H1 (cell line): ENCODE measurements around the gene GPR34. TPM values are rescaled to one million over a fixed set of nuclear protein-coding genes. Genes with fewer than 3 reads are reported as not detected.

Experiments used
- CTCF ChIA-PET: fragments of 300-600 bp; sonication (Branson Sonifier 250); formaldehyde crosslinking; loops from one replicate; lab custom pipeline; 2021; ENCODE audit not compliant: partially characterized antibody; lab: Charles Lee
- POLR2A ChIA-PET: fragments of 300-600 bp; sonication (Branson Sonifier 250); formaldehyde crosslinking; loops from one replicate; lab custom pipeline; 2021; ENCODE audit warnings: inconsistent platforms; ENCODE audit not compliant: partially characterized antibody; lab: Charles Lee
- DNase-seq, 2 experiments: peaks; one replicate each; pipeline versions ENCODE4 v3.0.0 to v3.0.0-alpha.2; 2010 to 2022; ENCODE audit warnings: low spot score in 2 of 2, low read depth in 1 of 2, mixed read lengths in 1 of 2
- FAIRE-seq: peaks from 2 replicates; lab custom pipeline; 2011; peaks lifted over from hg19 to GRCh38; lab: Jason Lieb, UNC
- H2AFZ ChIP-seq: 2 replicates; pipeline ENCODE4 v1.8.1; 2012; ENCODE audit warnings: low read length, inconsistent platforms
- H2AK5ac ChIP-seq: 2 replicates; pipeline ENCODE4 v1.6.1; 2013; ENCODE audit warnings: low read depth, low read length
- H2BK120ac ChIP-seq: replicated peaks from 2 replicates; pipeline ENCODE3; 2013; ENCODE audit warnings: low read depth, low read length, inconsistent platforms
- H2BK12ac ChIP-seq: 2 replicates; pipeline ENCODE4 v1.6.1; 2013; ENCODE audit warnings: low read depth, low read length
- H2BK15ac ChIP-seq: 2 replicates; pipeline ENCODE4 v1.6.1; 2013; ENCODE audit warnings: low read length
- H2BK20ac ChIP-seq: 2 replicates; pipeline ENCODE4 v1.6.1; 2013; ENCODE audit warnings: low read length
- H2BK5ac ChIP-seq: 2 replicates; pipeline ENCODE4 v1.6.1; 2013; ENCODE audit warnings: low read depth, low read length
- H3K14ac ChIP-seq: 2 replicates; pipeline ENCODE4 v1.6.1; 2013; ENCODE audit warnings: inconsistent platforms; ENCODE audit not compliant: insufficient read length
- H3K18ac ChIP-seq: 2 replicates; pipeline ENCODE4 v1.6.1; 2013; ENCODE audit warnings: low read length; ENCODE audit errors: extremely low read depth
- H3K23ac ChIP-seq: 2 replicates; pipeline ENCODE4 v1.6.1; 2013; ENCODE audit warnings: inconsistent platforms; ENCODE audit not compliant: insufficient read length
- H3K23me2 ChIP-seq: 2 replicates; pipeline ENCODE4 v1.6.1; 2013; ENCODE audit warnings: low read depth, low read length
- H3K27ac ChIP-seq: 2 replicates; pipeline ENCODE4 v1.6.1; 2011; ENCODE audit warnings: low read depth, low read length, inconsistent platforms
- H3K27me3 ChIP-seq, 4 experiments: replicated peaks in 1 of 4; 1 replicate in 1 of 4; 2 replicates in 3 of 4; pipeline versions ENCODE4 v1.6.1 to v1.8.1; 2011 to 2013; ENCODE audit warnings: low read length in 3 of 4, mild to moderate bottlenecking in 3 of 4, inconsistent platforms in 2 of 4, mixed read lengths in 2 of 4, moderate library complexity in 1 of 4; ENCODE audit not compliant: control insufficient read depth in 3 of 4, insufficient read depth in 3 of 4; ENCODE audit errors: extremely low read depth in 1 of 4
- H3K36me3 ChIP-seq, 4 experiments: 2 replicates each; pipeline versions ENCODE4 v1.6.1 to v1.8.1; 2011 to 2013; ENCODE audit warnings: mild to moderate bottlenecking in 4 of 4, low read length in 3 of 4, moderate library complexity in 2 of 4, control low read depth in 1 of 4, inconsistent platforms in 1 of 4; ENCODE audit not compliant: insufficient read depth in 4 of 4, control insufficient read depth in 2 of 4
- H3K4ac ChIP-seq: replicated peaks from 2 replicates; pipeline ENCODE3; 2013; ENCODE audit warnings: low read length, low read depth, mixed read lengths, inconsistent platforms; ENCODE audit not compliant: insufficient read length
- H3K4me1 ChIP-seq, 4 experiments: replicated peaks in 1 of 4; 1 replicate in 1 of 4; 2 replicates in 3 of 4; pipeline versions ENCODE4 v1.6.1 to v1.8.1; 2011 to 2013; ENCODE audit warnings: low read length in 3 of 4, inconsistent platforms in 2 of 4, mixed read lengths in 1 of 4; ENCODE audit not compliant: insufficient read depth in 4 of 4, control insufficient read depth in 3 of 4
- H3K4me2 ChIP-seq, 2 experiments: 2 replicates each; pipeline versions ENCODE4 v1.6.1 to v1.8.1; 2011 to 2013; ENCODE audit warnings: low read depth in 2 of 2, low read length in 2 of 2, control low read depth in 1 of 2, inconsistent platforms in 1 of 2, mild to moderate bottlenecking in 1 of 2; ENCODE audit not compliant: insufficient read depth in 1 of 2
- H3K4me3 ChIP-seq, 4 experiments: fragments of 200-600, 300-600 bp in 1 of 4; sonication (generic), shearing (Covaris generic), sonication (Bioruptor Twin) in 1 of 4; 2 replicates each; pipeline versions ENCODE4 v1.5.1 to v1.8.1; 2011 to 2016; ENCODE audit warnings: low read length in 4 of 4, low read depth in 3 of 4, control low read depth in 2 of 4, inconsistent platforms in 2 of 4, mild to moderate bottlenecking in 2 of 4, mixed read lengths in 1 of 4, moderate library complexity in 1 of 4; ENCODE audit not compliant: insufficient read depth in 2 of 4; ENCODE audit errors: extremely low read depth in 1 of 4
- H3K56ac ChIP-seq: replicated peaks from 2 replicates; pipeline ENCODE3; 2013; ENCODE audit warnings: low read depth, mild to moderate bottlenecking, mixed read lengths, low read length, inconsistent platforms; ENCODE audit not compliant: insufficient read length
- H3K79me1 ChIP-seq: 2 replicates; pipeline ENCODE4 v1.6.1; 2013; ENCODE audit warnings: low read depth, low read length, control low read depth
- H3K79me2 ChIP-seq, 2 experiments: 2 replicates each; pipeline versions ENCODE4 v1.6.1 to v1.8.1; 2012 to 2013; ENCODE audit warnings: low read length in 2 of 2, mild to moderate bottlenecking in 2 of 2, inconsistent platforms in 1 of 2; ENCODE audit not compliant: insufficient read depth in 2 of 2, control insufficient read depth in 1 of 2
- H3K9ac ChIP-seq, 4 experiments: replicated peaks in 1 of 4; 1 replicate in 1 of 4; 2 replicates in 3 of 4; pipeline versions ENCODE4 v1.6.1 to v1.8.1; 2011 to 2013; ENCODE audit warnings: low read depth in 3 of 4, low read length in 3 of 4, control low read depth in 2 of 4, mild to moderate bottlenecking in 2 of 4, moderate library complexity in 2 of 4, inconsistent platforms in 1 of 4; ENCODE audit errors: extremely low read depth in 1 of 4
- H3K9me3 ChIP-seq, 2 experiments: 2 replicates each; pipeline versions ENCODE4 v1.6.1 to v1.8.1; 2012 to 2013; ENCODE audit warnings: mild to moderate bottlenecking in 2 of 2, moderate library complexity in 2 of 2, control low read depth in 1 of 2, inconsistent platforms in 1 of 2, low read depth in 1 of 2, low read length in 1 of 2, mixed read lengths in 1 of 2; ENCODE audit not compliant: insufficient read depth in 2 of 2
- H4K20me1 ChIP-seq, 2 experiments: replicated peaks in 1 of 2; 2 replicates each; pipeline versions ENCODE3 to v1.8.1; 2011 to 2013; ENCODE audit warnings: inconsistent platforms in 2 of 2, low read length in 2 of 2, mild to moderate bottlenecking in 1 of 2; ENCODE audit not compliant: insufficient read depth in 2 of 2, control insufficient read depth in 1 of 2
- H4K5ac ChIP-seq: 2 replicates; pipeline ENCODE4 v1.6.1; 2013; ENCODE audit warnings: low read length, low read depth, mixed read lengths, inconsistent platforms; ENCODE audit not compliant: insufficient read length
- H4K8ac ChIP-seq: 2 replicates; pipeline ENCODE4 v1.8.0; 2013; ENCODE audit warnings: mild to moderate bottlenecking, moderate library complexity, low read length, inconsistent platforms; ENCODE audit not compliant: insufficient read depth; ENCODE audit errors: extremely low read depth
- H4K91ac ChIP-seq: replicated peaks from 2 replicates; pipeline ENCODE3; 2013; ENCODE audit warnings: low read length, mixed read lengths, inconsistent platforms; ENCODE audit not compliant: insufficient read length
- CBX5 ChIP-seq: fragments of 300-800, 300-1000 bp; sonication (generic); IDR thresholded peaks from 2 replicates; pipeline ENCODE4 v1.7.1; 2016; ENCODE audit warnings: antibody characterized with exemption, low read length, low read depth
- CBX8 ChIP-seq: fragments of 300-800, 300-1000 bp; sonication (generic); IDR thresholded peaks from 2 replicates; pipeline ENCODE4 v1.7.1; 2016; ENCODE audit warnings: low read depth, low read length, borderline replicate concordance
- CTBP2 ChIP-seq: IDR thresholded peaks from 2 replicates; pipeline ENCODE4 v1.7.0; 2011; ENCODE audit warnings: borderline replicate concordance, mild to moderate bottlenecking, moderate library complexity, mixed read lengths, low read length; ENCODE audit not compliant: insufficient read depth, insufficient read length
- POLR2AphosphoS5 ChIP-seq: IDR thresholded peaks from 2 replicates; pipeline ENCODE4 v1.6.1; 2011; ENCODE audit warnings: low read depth, low read length
- RXRA ChIP-seq: IDR thresholded peaks from 2 replicates; pipeline ENCODE4 v1.6.1; 2011; ENCODE audit warnings: low read depth, mild to moderate bottlenecking, low read length, moderate library complexity; ENCODE audit not compliant: insufficient read depth
- TAF7 ChIP-seq: optimal IDR thresholded peaks from 2 replicates; pipeline ENCODE3; 2011; ENCODE audit warnings: low read depth, mild to moderate bottlenecking, inconsistent platforms, low read length, moderate library complexity, borderline replicate concordance
- YY1 ChIP-seq: IDR thresholded peaks from 2 replicates; pipeline ENCODE4 v1.6.1; 2011; ENCODE audit warnings: low read depth, mild to moderate bottlenecking, low read length
- WGBS, 2 experiments: shearing (Covaris generic) in 1 of 2; methylation state at CpG; one replicate each; pipeline versions ENCODE4 v1.1.6 to v1.1.7; 2013 to 2015; ENCODE audit warnings: low lambda C conversion rate in 2 of 2, mixed read lengths in 2 of 2, inconsistent platforms in 1 of 2, low coverage in 1 of 2, missing lambda C conversion rate in 1 of 2; ENCODE audit not compliant: insufficient replicate concordance in 2 of 2, insufficient coverage in 1 of 2, insufficient read length in 1 of 2; ENCODE audit errors: extremely low coverage in 1 of 2, missing lambda C conversion rate in 1 of 2; 5-methylcytosine and 5-hydroxymethylcytosine counted together
- polyA plus RNA-seq, 7 experiments: library from polyadenylated mRNA; depleted of rRNA in 3 of 7; stranded (reverse) in 5 of 7; unstranded in 2 of 7; fragments of >200 nt in 5 of 7; fragments of 200-250 nt in 2 of 7; gene quantifications; 1 replicate in 5 of 7; 2 replicates in 1 of 7; 4 replicates in 1 of 7; pipeline versions ENCODE4 v1.2.1 to v1.2.3, GENCODE V29; 2011 to 2013; ENCODE audit warnings: missing spikeins in 2 of 7, mixed read lengths in 2 of 7
- total RNA-seq: library from RNA; stranded (reverse); fragmentation: NEBNext Ultra II Directional; extraction: Animal tissue kit (Norgen Biotek cat#: 25700); gene quantifications from 2 replicates; pipeline ENCODE4 v1.2.1, GENCODE V29; 2021

GPR34 gene
- total and polyA plus RNA-seq, 2 of the 8 experiments (the other 6 are each of a cell fraction or from before 2014, with no cell fraction given): not detected

DNA sequence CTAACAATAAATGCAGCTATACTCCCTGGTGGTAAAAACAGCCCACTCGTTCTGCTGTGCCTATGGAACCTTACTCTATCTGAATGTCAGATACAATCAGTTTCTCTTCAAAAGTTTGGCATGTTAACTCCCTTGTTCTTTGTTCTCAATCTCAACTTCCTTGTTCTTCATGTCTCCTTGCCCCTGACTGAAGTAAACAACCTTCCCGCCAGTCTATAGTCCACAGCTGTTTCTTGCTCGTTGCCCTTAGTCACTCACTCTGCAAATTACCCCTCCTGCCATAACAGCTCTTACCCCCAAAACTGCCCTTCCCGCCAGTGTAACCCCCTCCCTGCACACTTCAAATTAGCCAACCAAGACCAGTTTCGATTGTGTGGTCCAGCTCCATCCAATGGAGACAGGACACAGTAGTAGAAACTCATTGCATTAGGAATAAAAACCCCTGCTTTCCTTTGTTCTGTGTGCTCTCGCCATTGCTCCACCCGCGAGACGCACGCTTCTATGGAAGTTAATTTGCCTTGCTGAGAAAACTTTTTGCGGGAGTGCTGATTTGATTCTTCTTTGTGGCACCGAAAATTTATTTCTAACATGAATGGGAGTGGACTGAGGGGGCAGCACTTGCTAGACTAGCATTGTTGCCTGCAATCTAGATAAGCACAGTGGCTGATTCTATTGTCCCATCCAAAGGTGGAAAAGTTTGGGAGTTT is 28.1 kb downstream of the GPR34 start:
- no peak overlapping the region for H2AFZ ChIP-seq
- POLR2A ChIA-PET: no interaction called here
- no peaks in the 10 kb centered on the region for H3K79me1 ChIP-seq
- no peak overlapping the region for H2BK12ac ChIP-seq
- H4K8ac ChIP-seq: no peak overlapping the region
- H3K4me3 ChIP-seq: no peak overlapping the region
- 93% methylated on average over 12 of the region's 12 CpGs; no CpG with 5 or more reads in 1 of the 2 experiments for WGBS, 2 experiments
- no peaks in the 10 kb centered on the region for H4K20me1 ChIP-seq
- H2BK20ac ChIP-seq: 0 out of 2 replicates have a peak overlapping the region, but pooled peaks have one; percentile 18
- H3K4me2 ChIP-seq: no peak overlapping the region
- no peak overlapping the region for H3K18ac ChIP-seq
- no peak overlapping the region for H3K23ac ChIP-seq
- H4K5ac ChIP-seq: no peak overlapping the region
- no peak overlapping the region for H2BK15ac ChIP-seq
- no peaks in the 10 kb centered on the region for H3K27me3 ChIP-seq
- no peaks in the 10 kb centered on the region for H3K36me3 ChIP-seq
- H3K79me2 ChIP-seq: no peaks in the 10 kb centered on the region
- H4K91ac ChIP-seq: no peak overlapping the region
- FAIRE-seq: peak; percentile 19
- H3K23me2 ChIP-seq: no peaks in the 10 kb centered on the region
- CTCF ChIA-PET: no interaction called here
- no peak overlapping the region for H3K14ac ChIP-seq
- TF ChIP-seq CBX8: no peak
- TF ChIP-seq CBX5: no peak
- TF ChIP-seq TAF7: no peak
- TF ChIP-seq YY1: no peak
- no peak for TF ChIP-seq POLR2AphosphoS5
- TF ChIP-seq RXRA: no peak
- no peak for TF ChIP-seq CTBP2
- TF ChIP-seq, all 59 proteins: peak for 0
- Histone ChIP-seq H3K27ac (no peak overlapping the region), H3K9me3 (no peaks in the 10 kb centered on the region), H2AK5ac (no peak overlapping the region), H3K4me1 (peaks cover 0 to 13% (median 6%) of the 10 kb centered on the region in 4 experiments; a peak in 6 of 7 replicates), H3K4ac (no peak overlapping the region), H3K56ac (no peak overlapping the region), H2BK5ac (no peak overlapping the region), H3K9ac (no peak overlapping the region), H2BK120ac (no peak overlapping the region)
- DNase-seq: no peak
